GM12891 (cell line): ENCODE measurements around the gene ZCCHC7.

Experiments used
- PAX5 ChIP-seq: IDR thresholded peaks from 2 replicates; pipeline ENCODE4 v1.6.1; 2011; ENCODE audit warnings: low read length, moderate library complexity, mild to moderate bottlenecking; ENCODE audit not compliant: insufficient read depth, severe bottlenecking
- POLR2A ChIP-seq: IDR thresholded peaks from 2 replicates; pipeline ENCODE4 v1.6.1; 2011; ENCODE audit warnings: low read depth, low read length, control low read depth
- POLR2AphosphoS5 ChIP-seq: IDR thresholded peaks from 2 replicates; pipeline ENCODE4 v1.6.1; 2011; ENCODE audit warnings: low read depth, low read length, control low read depth
- POU2F2 ChIP-seq: IDR thresholded peaks from 2 replicates; pipeline ENCODE4 v1.6.1; 2011; ENCODE audit warnings: low read depth, mild to moderate bottlenecking, control low read depth, low read length, moderate library complexity

DNA sequence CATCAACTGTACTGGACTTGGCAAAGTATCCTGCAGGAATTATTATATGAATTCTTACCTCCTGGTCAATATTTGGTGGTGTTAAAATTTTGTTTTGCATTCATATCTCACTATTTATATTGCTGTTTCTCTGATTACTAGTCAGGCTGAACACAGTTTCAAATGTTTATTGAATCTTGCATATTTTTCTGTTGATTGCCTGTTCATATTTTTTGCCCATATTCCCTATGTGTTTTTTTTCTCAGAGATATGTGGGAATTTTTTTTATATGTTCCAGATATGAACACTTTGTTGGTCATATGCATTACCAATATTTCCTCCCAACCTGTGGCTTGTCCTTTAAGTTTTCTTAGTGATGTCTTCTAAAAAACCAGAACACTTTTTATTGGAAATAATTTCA lies 153.2 kb downstream of the ZCCHC7 start:
- no peak for TF ChIP-seq PAX5
- no peak for TF ChIP-seq POLR2A
- TF ChIP-seq POLR2AphosphoS5: no peak
- TF ChIP-seq POU2F2: no peak
